Activated naive CD4-positive, alpha-beta T cell treated with anti-CD3 and anti-CD28 coated beads, Interleukin-2, amount 10 ng/mL, durations not matched to agents 7 days and 5 days (primary cell): ENCODE measurements around the gene SLC29A4.
"Not testable (repeated sequence)": the region's sequence is repeated elsewhere in the genome, so short reads cannot be mapped to it uniquely, and the experiment has no call there.

Experiments used
- CTCF ChIA-PET: fragments of 350-600 bp; sonication (Branson Sonifier 250); formaldehyde crosslinking; loops from one replicate; lab custom pipeline; 2021; ENCODE audit warnings: antibody characterized with exemption; lab: Charles Lee
- DNase-seq: peaks from one replicate; pipeline ENCODE4 v3.0.0-alpha.2; 2020
- H3K27ac Mint-ChIP-seq: one replicate; pipeline ENCODE4 v1.8.0; 2021; ENCODE audit warnings: mild to moderate bottlenecking, moderate library complexity, mixed read lengths
- H3K27me3 Mint-ChIP-seq: one replicate; pipeline ENCODE4 v1.8.0; 2021; ENCODE audit warnings: mild to moderate bottlenecking, mixed read lengths
- H3K36me3 Mint-ChIP-seq: one replicate; pipeline ENCODE4 v1.8.0; 2021; ENCODE audit warnings: mixed read lengths
- H3K4me1 Mint-ChIP-seq: one replicate; pipeline ENCODE4 v1.8.0; 2021; ENCODE audit warnings: mixed read lengths
- H3K4me3 Mint-ChIP-seq: one replicate; pipeline ENCODE4 v1.8.0; 2021; ENCODE audit warnings: mild to moderate bottlenecking, moderate library complexity, mixed read lengths
- H3K9me3 Mint-ChIP-seq: one replicate; pipeline ENCODE4 v1.8.0; 2021; ENCODE audit warnings: mixed read lengths

The SLC29A4 gene

GRCh38 chr7:5281598-5282500 lies 894 bp upstream of the SLC29A4 start:
- H3K4me3 Mint-ChIP-seq, H3K36me3 Mint-ChIP-seq, H3K27ac Mint-ChIP-seq, H3K4me1 Mint-ChIP-seq, DNase-seq, H3K9me3 Mint-ChIP-seq, CTCF ChIA-PET: not testable (repeated sequence)
- H3K27me3 Mint-ChIP-seq = peaks cover 64% of the 10 kb centered on the region

- Mint-ChIP-seq H3K27me3 (peaks cover 72% of the 10 kb centered on the region), H3K4me3 (no peak overlapping the region), H3K36me3 (no peaks in the 10 kb centered on the region), H3K4me1 (no peaks in the 10 kb centered on the region), H3K27ac (no peak overlapping the region), H3K9me3 (no peaks in the 10 kb centered on the region)
- no peak for DNase-seq
- CTCF ChIA-PET = no interaction called here
Measured at GRCh38 chr7:5283421-5284303, 919 bp downstream of the SLC29A4 start.

- CTCF ChIA-PET = no interaction called here
- Mint-ChIP-seq H3K27ac (no peak overlapping the region), H3K4me3 (no peak overlapping the region), H3K36me3 (no peaks in the 10 kb centered on the region), H3K9me3 (no peaks in the 10 kb centered on the region), H3K4me1 (no peaks in the 10 kb centered on the region), H3K27me3 (peaks cover 70% of the 10 kb centered on the region)
- DNase-seq = no peak
Measured at GRCh38 chr7:5284304-5285281, 1.9 kb downstream of the SLC29A4 start.

GRCh38 chr7:5286933-5287332 lies 4.2 kb downstream of the SLC29A4 start:
- CTCF ChIA-PET = no interaction called here
- H3K4me3 Mint-ChIP-seq = no peak overlapping the region

GRCh38 chr7:5287373-5287772 lies 4.6 kb downstream of the SLC29A4 start:
- peaks cover 44% of the 10 kb centered on the region for H3K27me3 Mint-ChIP-seq
- H3K4me1 Mint-ChIP-seq, H3K4me3 Mint-ChIP-seq, H3K9me3 Mint-ChIP-seq, CTCF ChIA-PET, H3K36me3 Mint-ChIP-seq, DNase-seq, H3K27ac Mint-ChIP-seq: not testable (repeated sequence)

More at GRCh38 chr7:5286933-5287332, 4.2 kb downstream of the SLC29A4 start:
- H3K36me3 Mint-ChIP-seq = no peaks in the 10 kb centered on the region
- no peak overlapping the region for H3K27ac Mint-ChIP-seq
- no peaks in the 10 kb centered on the region for H3K4me1 Mint-ChIP-seq
- no peak for DNase-seq
- no peaks in the 10 kb centered on the region for H3K9me3 Mint-ChIP-seq
- H3K27me3 Mint-ChIP-seq = peaks cover 48% of the 10 kb centered on the region

GRCh38 chr7:5287802-5288201 lies 5.1 kb downstream of the SLC29A4 start:
- Mint-ChIP-seq H3K27me3 (peaks cover 42% of the 10 kb centered on the region), H3K4me3 (no peak overlapping the region), H3K4me1 (no peaks in the 10 kb centered on the region), H3K36me3 (no peaks in the 10 kb centered on the region), H3K9me3 (no peaks in the 10 kb centered on the region), H3K27ac (no peak overlapping the region)
- DNase-seq = no peak
- CTCF ChIA-PET = no interaction called here

GRCh38 chr7:5288560-5288959 lies 5.8 kb downstream of the SLC29A4 start:
- H3K36me3 Mint-ChIP-seq, H3K27ac Mint-ChIP-seq, DNase-seq, H3K4me3 Mint-ChIP-seq, H3K9me3 Mint-ChIP-seq, H3K4me1 Mint-ChIP-seq: not testable (repeated sequence)
- H3K27me3 Mint-ChIP-seq = peaks cover 40% of the 10 kb centered on the region
- CTCF ChIA-PET = interaction anchor here (1.2 kb wide), 1 partner anchor 28 kb away, joined by 3 read pairs; no protein-coding TSS in a partner anchor

GRCh38 chr7:5289355-5289754 lies 6.6 kb downstream of the SLC29A4 start:
- no peaks in the 10 kb centered on the region for H3K36me3 Mint-ChIP-seq
- H3K27ac Mint-ChIP-seq = no peak overlapping the region
- CTCF ChIA-PET = interaction anchor here (0.6 to 1.2 kb wide), 3 partner anchors 17 to 1739 kb away, joined by 3 to 4 read pairs (median 3); no protein-coding TSS in a partner anchor
- DNase-seq = no peak
- H3K9me3 Mint-ChIP-seq = peaks cover 1% of the 10 kb centered on the region
- H3K4me3 Mint-ChIP-seq = no peak overlapping the region
- no peaks in the 10 kb centered on the region for H3K4me1 Mint-ChIP-seq
- H3K27me3 Mint-ChIP-seq = peaks cover 39% of the 10 kb centered on the region

GRCh38 chr7:5291301-5291700 lies 8.6 kb downstream of the SLC29A4 start:
- Mint-ChIP-seq H3K27me3 (peaks cover 40% of the 10 kb centered on the region), H3K27ac (no peak overlapping the region), H3K4me1 (peaks cover 4% of the 10 kb centered on the region), H3K36me3 (no peaks in the 10 kb centered on the region), H3K9me3 (peaks cover 7% of the 10 kb centered on the region), H3K4me3 (no peak overlapping the region)
- DNase-seq = no peak
- CTCF ChIA-PET = no interaction called here

GRCh38 chr7:5291711-5292335 lies 9.1 kb downstream of the SLC29A4 start:
- H3K4me3 Mint-ChIP-seq, H3K4me1 Mint-ChIP-seq, DNase-seq, H3K27ac Mint-ChIP-seq, H3K9me3 Mint-ChIP-seq, CTCF ChIA-PET, H3K36me3 Mint-ChIP-seq: not testable (repeated sequence)
- H3K27me3 Mint-ChIP-seq = peaks cover 39% of the 10 kb centered on the region

GRCh38 chr7:5294169-5294987 lies 11.6 kb downstream of the SLC29A4 start:
- Mint-ChIP-seq H3K9me3 (peaks cover 7% of the 10 kb centered on the region), H3K4me1 (peaks cover 12% of the 10 kb centered on the region), H3K27me3 (peaks cover 55% of the 10 kb centered on the region), H3K36me3 (no peaks in the 10 kb centered on the region), H3K4me3 (no peak overlapping the region), H3K27ac (no peak overlapping the region)
- CTCF ChIA-PET = no interaction called here
- no peak for DNase-seq

- Mint-ChIP-seq H3K27me3 (peaks cover 65% of the 10 kb centered on the region), H3K4me1 (peaks cover 12% of the 10 kb centered on the region), H3K9me3 (peaks cover 7% of the 10 kb centered on the region), H3K27ac (no peak overlapping the region), H3K36me3 (no peaks in the 10 kb centered on the region), H3K4me3 (no peak overlapping the region)
- CTCF ChIA-PET = no interaction called here
- DNase-seq = no peak
Measured at GRCh38 chr7:5295039-5296014, 12.6 kb downstream of the SLC29A4 start.
